GM23338 (cell line): Measurements from ENCODE around the gene GLS. TPM values are rescaled to one million over a fixed set of nuclear protein-coding genes. Genes with fewer than 3 reads are reported as not detected.
A peak's percentile ranks its signal among the peaks of the same experiment; 100 is the strongest.

Experiments
- ATAC-seq: fragments of 200-7000 bp; cut with Tn5 transposase; 3 replicates; pipeline ENCODE4 v1.9.1; 2020
- DNase-seq: peaks from one replicate; pipeline ENCODE4 v3.0.0-alpha.2; 2015; ENCODE audit warnings: low spot score
- H2AFZ ChIP-seq: fragments of 200-600 bp; sonication (generic); 2 replicates; pipeline ENCODE4 v1.8.0; 2016; ENCODE audit warnings: antibody characterized with exemption, mild to moderate bottlenecking, moderate library complexity
- H3F3A ChIP-seq: fragments of 200-600 bp; sonication (generic); replicated peaks from 2 replicates; pipeline ENCODE4 v1.8.0; 2017; ENCODE audit warnings: antibody characterized with exemption, mixed run types, low read depth
- H3K27ac ChIP-seq: fragments of 200-600 bp; sonication (generic); 2 replicates; pipeline ENCODE4 v1.6.1; 2016; ENCODE audit warnings: low read depth
- H3K27me3 ChIP-seq: fragments of 200-600 bp; sonication (generic); 2 replicates; pipeline ENCODE4 v1.8.0; 2016; ENCODE audit warnings: mild to moderate bottlenecking, mixed run types, moderate library complexity; ENCODE audit not compliant: insufficient read depth
- H3K36me3 ChIP-seq: fragments of 200-600 bp; sonication (generic); 2 replicates; pipeline ENCODE4 v1.8.0; 2016; ENCODE audit warnings: mild to moderate bottlenecking; ENCODE audit not compliant: insufficient read depth
- H3K4me1 ChIP-seq: fragments of 200-600 bp; sonication (generic); 2 replicates; pipeline ENCODE4 v1.8.0; 2016; ENCODE audit warnings: mild to moderate bottlenecking, moderate library complexity; ENCODE audit not compliant: insufficient read depth
- H3K4me2 ChIP-seq: fragments of 200-600 bp; sonication (generic); 2 replicates; pipeline ENCODE4 v1.7.1; 2017; ENCODE audit warnings: mixed run types
- H3K4me3 ChIP-seq: fragments of 200-600 bp; sonication (generic); 2 replicates; pipeline ENCODE4 v1.6.1; 2016; ENCODE audit warnings: mixed run types
- H3K79me2 ChIP-seq: fragments of 200-600 bp; sonication (generic); replicated peaks from 2 replicates; pipeline ENCODE4 v1.8.0; 2017; ENCODE audit warnings: mild to moderate bottlenecking; ENCODE audit not compliant: insufficient read depth
- H3K9me2 ChIP-seq: fragments of 200-600 bp; sonication (generic); 2 replicates; pipeline ENCODE4 v1.8.0; 2017; ENCODE audit not compliant: insufficient read depth
- H4K20me1 ChIP-seq: fragments of 200-600 bp; sonication (generic); replicated peaks from 2 replicates; pipeline ENCODE4 v1.8.0; 2017; ENCODE audit warnings: mild to moderate bottlenecking; ENCODE audit not compliant: insufficient read depth
- H3K27ac Mint-ChIP-seq: 2 replicates; pipeline ENCODE4 v1.8.0; 2020; ENCODE audit warnings: inconsistent platforms, mild to moderate bottlenecking, moderate library complexity, mixed read lengths
- H3K27me3 Mint-ChIP-seq: 3 replicates; pipeline ENCODE4 v1.8.0; 2022; ENCODE audit warnings: low read depth, mild to moderate bottlenecking, moderate library complexity, mixed read lengths, inconsistent platforms; ENCODE audit not compliant: insufficient read depth, poor library complexity
- H3K36me3 Mint-ChIP-seq: 3 replicates; pipeline ENCODE4 v1.8.0; 2021; ENCODE audit warnings: low read depth, mild to moderate bottlenecking, inconsistent platforms, moderate library complexity, mixed read lengths
- H3K4me1 Mint-ChIP-seq: 3 replicates; pipeline ENCODE4 v1.8.0; 2020; ENCODE audit warnings: mild to moderate bottlenecking, inconsistent platforms, mixed read lengths
- H3K4me3 Mint-ChIP-seq: 3 replicates; pipeline ENCODE4 v1.8.0; 2021; ENCODE audit warnings: moderate library complexity, mild to moderate bottlenecking, inconsistent platforms, mixed read lengths
- H3K9me3 Mint-ChIP-seq: 3 replicates; pipeline ENCODE4 v1.8.0; 2020; ENCODE audit warnings: moderate library complexity, mild to moderate bottlenecking, inconsistent platforms, mixed read lengths
- EZH2 ChIP-seq: fragments of 200-600 bp; sonication (generic); IDR thresholded peaks from one replicate; pipeline ENCODE4 v1.8.0; 2017; ENCODE audit warnings: antibody characterized with exemption, mild to moderate bottlenecking, low read depth; ENCODE audit not compliant: unreplicated experiment
- JUNB ChIP-seq: IDR thresholded peaks from one replicate; pipeline ENCODE4 v1.6.1; 2016; ENCODE audit warnings: antibody characterized with exemption; ENCODE audit not compliant: unreplicated experiment
- NANOG ChIP-seq: IDR thresholded peaks from 2 replicates; pipeline ENCODE4 v1.6.1; 2016; ENCODE audit warnings: antibody characterized with exemption, borderline replicate concordance
- ZNF114 ChIP-seq: fragments of 250-450 bp; sonication (Bioruptor Pico); IDR thresholded peaks from 2 replicates; pipeline ENCODE4 v1.5.0; 2020; ENCODE audit warnings: mild to moderate bottlenecking, moderate library complexity
- polyA plus RNA-seq: library from polyadenylated mRNA; unstranded; fragments of >200 nt; fragmentation: Nextera tagmentation; extraction: Ambion mirVana; gene quantifications from 2 replicates; pipeline ENCODE4 v1.2.1, GENCODE V29; 2016
- total RNA-seq: library from RNA; depleted of rRNA; stranded (reverse); fragments of >200 nt; shearing (Covaris generic); gene quantifications from 2 replicates; pipeline ENCODE4 v1.2.3, GENCODE V29; 2014
- TF ChIP-seq, protein P1 (sequence below): IDR thresholded peaks from one replicate; pipeline ENCODE4 v1.6.1; 2018; ENCODE audit warnings: antibody characterized with exemption; ENCODE audit not compliant: unreplicated experiment
- TF ChIP-seq, protein P2 (sequence below), 2 experiments: fragments of 200-600 bp in 1 of 2; sonication (generic) in 1 of 2; conservative IDR thresholded peaks; 2 replicates each; pipeline versions ENCODE4 v1.5.1 to v1.6.1; 2016 to 2017; ENCODE audit warnings: antibody characterized with exemption in 2 of 2, low read depth in 2 of 2, mild to moderate bottlenecking in 2 of 2, moderate library complexity in 1 of 2

Gene GLS
- total and polyA plus RNA-seq, 2 experiments from 2014 or later, result 38.1 to 172 TPM

DNA sequence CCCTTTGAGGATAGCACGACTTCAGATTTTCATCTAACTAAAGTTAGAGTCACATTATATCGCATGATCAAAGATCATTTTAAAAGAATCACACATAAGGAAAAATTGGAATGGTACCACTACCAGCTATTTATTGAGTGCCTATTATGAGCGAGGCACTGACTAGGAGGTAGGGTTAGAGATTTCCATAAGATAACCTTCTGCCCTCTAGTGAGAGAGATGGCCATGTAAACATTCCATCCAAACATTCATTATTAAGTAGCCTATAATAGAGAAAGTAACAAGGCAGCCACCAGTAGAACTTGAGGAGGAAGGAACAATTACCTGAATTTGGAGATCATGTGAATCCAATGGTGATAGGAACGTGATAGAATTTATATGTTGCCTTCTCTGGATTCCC lies 25.4 kb upstream of the GLS start:
- Histone ChIP-seq H3K27ac (no peak overlapping the region), H2AFZ (no peak overlapping the region), H3K4me2 (no peak overlapping the region), H4K20me1 (no peaks in the 10 kb centered on the region), H3K9me2 (peaks cover 5% of the 10 kb centered on the region; the same call in 1 of the 2 replicates), H3K27me3 (no peaks in the 10 kb centered on the region), H3K36me3 (no peaks in the 10 kb centered on the region), H3K79me2 (no peaks in the 10 kb centered on the region), H3F3A (0 out of 2 replicates have a peak, but pooled peaks cover 3% of the 10 kb centered on the region), H3K4me1 (peaks cover 18% of the 10 kb centered on the region), H3K4me3 (no peak overlapping the region)
- Mint-ChIP-seq H3K36me3 (no peaks in the 10 kb centered on the region), H3K9me3 (no peaks in the 10 kb centered on the region), H3K27ac (no peak overlapping the region), H3K4me3 (no peak overlapping the region), H3K27me3 (peaks cover 2% of the 10 kb centered on the region), H3K4me1 (peaks cover 24% of the 10 kb centered on the region)
- no peak for TF ChIP-seq NANOG
- TF ChIP-seq JUNB, result no peak
- TF ChIP-seq ZNF114 (CRISPR knock-in tag), result no peak
- TF ChIP-seq, protein P1, sequence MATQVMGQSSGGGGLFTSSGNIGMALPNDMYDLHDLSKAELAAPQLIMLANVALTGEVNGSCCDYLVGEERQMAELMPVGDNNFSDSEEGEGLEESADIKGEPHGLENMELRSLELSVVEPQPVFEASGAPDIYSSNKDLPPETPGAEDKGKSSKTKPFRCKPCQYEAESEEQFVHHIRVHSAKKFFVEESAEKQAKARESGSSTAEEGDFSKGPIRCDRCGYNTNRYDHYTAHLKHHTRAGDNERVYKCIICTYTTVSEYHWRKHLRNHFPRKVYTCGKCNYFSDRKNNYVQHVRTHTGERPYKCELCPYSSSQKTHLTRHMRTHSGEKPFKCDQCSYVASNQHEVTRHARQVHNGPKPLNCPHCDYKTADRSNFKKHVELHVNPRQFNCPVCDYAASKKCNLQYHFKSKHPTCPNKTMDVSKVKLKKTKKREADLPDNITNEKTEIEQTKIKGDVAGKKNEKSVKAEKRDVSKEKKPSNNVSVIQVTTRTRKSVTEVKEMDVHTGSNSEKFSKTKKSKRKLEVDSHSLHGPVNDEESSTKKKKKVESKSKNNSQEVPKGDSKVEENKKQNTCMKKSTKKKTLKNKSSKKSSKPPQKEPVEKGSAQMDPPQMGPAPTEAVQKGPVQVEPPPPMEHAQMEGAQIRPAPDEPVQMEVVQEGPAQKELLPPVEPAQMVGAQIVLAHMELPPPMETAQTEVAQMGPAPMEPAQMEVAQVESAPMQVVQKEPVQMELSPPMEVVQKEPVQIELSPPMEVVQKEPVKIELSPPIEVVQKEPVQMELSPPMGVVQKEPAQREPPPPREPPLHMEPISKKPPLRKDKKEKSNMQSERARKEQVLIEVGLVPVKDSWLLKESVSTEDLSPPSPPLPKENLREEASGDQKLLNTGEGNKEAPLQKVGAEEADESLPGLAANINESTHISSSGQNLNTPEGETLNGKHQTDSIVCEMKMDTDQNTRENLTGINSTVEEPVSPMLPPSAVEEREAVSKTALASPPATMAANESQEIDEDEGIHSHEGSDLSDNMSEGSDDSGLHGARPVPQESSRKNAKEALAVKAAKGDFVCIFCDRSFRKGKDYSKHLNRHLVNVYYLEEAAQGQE, result no peak
- TF ChIP-seq EZH2, result no peak
- DNase-seq (no peak), ATAC-seq (no peak)

DNA sequence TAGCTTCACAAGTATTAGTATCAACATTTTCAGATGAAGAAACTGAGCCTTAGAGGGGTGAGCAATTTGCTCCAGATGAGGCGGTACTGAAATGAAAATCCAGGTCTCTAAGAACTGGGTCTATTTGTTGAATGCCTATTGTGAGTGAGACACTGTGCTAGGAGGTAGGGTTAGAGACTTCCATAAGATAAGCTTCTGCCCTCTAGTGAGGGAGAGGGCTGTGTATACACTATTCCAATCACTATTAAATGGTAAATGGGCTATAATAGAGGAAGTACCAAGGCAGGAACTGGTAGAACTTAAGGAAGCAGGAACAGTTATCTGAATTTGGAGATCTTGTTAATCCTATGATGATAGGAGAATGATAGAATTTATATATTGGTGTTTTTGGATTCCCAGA lies 23.6 kb upstream of the GLS start:
- peaks cover 40% of the 10 kb centered on the region for H3K4me1 Mint-ChIP-seq
- no peaks in the 10 kb centered on the region for H3K27me3 ChIP-seq
- TF ChIP-seq, protein P2, sequence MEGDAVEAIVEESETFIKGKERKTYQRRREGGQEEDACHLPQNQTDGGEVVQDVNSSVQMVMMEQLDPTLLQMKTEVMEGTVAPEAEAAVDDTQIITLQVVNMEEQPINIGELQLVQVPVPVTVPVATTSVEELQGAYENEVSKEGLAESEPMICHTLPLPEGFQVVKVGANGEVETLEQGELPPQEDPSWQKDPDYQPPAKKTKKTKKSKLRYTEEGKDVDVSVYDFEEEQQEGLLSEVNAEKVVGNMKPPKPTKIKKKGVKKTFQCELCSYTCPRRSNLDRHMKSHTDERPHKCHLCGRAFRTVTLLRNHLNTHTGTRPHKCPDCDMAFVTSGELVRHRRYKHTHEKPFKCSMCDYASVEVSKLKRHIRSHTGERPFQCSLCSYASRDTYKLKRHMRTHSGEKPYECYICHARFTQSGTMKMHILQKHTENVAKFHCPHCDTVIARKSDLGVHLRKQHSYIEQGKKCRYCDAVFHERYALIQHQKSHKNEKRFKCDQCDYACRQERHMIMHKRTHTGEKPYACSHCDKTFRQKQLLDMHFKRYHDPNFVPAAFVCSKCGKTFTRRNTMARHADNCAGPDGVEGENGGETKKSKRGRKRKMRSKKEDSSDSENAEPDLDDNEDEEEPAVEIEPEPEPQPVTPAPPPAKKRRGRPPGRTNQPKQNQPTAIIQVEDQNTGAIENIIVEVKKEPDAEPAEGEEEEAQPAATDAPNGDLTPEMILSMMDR (conservative IDR thresholded peaks at IDR 0.05; ENCODE audit: low read depth in 2 of 2), result peak; percentile 8 to 19; a peak in 2 of 4 replicates
- TF ChIP-seq ZNF114 (CRISPR knock-in tag), result no peak

More for the DNA sequence above, 23.6 kb upstream of the GLS start:
- H3F3A ChIP-seq, result peaks cover 6% of the 10 kb centered on the region; the same call in 1 of the 2 replicates
- no peaks in the 10 kb centered on the region for H3K9me2 ChIP-seq
- Mint-ChIP-seq H3K9me3 (peaks cover 8% of the 10 kb centered on the region; the same call in 2 of the 3 replicates), H3K27ac (no peak overlapping the region), H3K36me3 (peaks cover 5% of the 10 kb centered on the region; the same call in 1 of the 3 replicates), H3K4me3 (no peak overlapping the region), H3K27me3 (peaks cover 6% of the 10 kb centered on the region)
- peak; percentile 38 for ATAC-seq
- H4K20me1 ChIP-seq, result no peaks in the 10 kb centered on the region
- no peak overlapping the region for H3K4me2 ChIP-seq
- H3K4me3 ChIP-seq, result no peak overlapping the region
- H3K27ac ChIP-seq, result no peak overlapping the region
- no peaks in the 10 kb centered on the region for H3K36me3 ChIP-seq
- H3K4me1 ChIP-seq, result peaks cover 23% of the 10 kb centered on the region
- H3K79me2 ChIP-seq, result no peaks in the 10 kb centered on the region
- H2AFZ ChIP-seq, result no peak overlapping the region
- no peak for DNase-seq
